GM18519 (cell line): ENCODE measurements around the gene IGSF9.

Experiments
- ATAC-seq: cut with Tn5 transposase; IDR thresholded peaks from one replicate; pipeline ENCODE4 v1.9.1; 2021; ENCODE audit warnings: mild to moderate bottlenecking, moderate library complexity; ENCODE audit not compliant: unreplicated experiment, low FRiP score

Gene IGSF9

DNA sequence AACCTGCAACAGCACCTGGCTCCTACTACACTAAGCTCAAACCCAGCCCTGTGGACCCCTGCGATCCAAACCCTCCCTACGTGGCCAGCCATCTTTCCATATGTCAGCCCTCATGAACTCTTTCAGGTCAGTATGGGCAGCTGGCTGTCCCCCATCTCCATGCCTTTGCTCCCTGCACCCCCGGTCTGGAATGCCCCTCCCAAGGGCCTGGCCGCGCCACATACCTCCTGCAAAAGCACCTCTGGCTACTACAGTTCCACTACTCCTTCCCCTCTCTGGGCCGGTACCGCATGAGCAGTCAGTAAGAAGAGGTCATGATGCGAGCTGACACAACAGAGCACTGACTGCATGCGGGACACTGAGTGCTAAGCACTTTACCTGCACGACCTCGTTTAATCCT is 10.1 kb downstream of the IGSF9 start:
- ATAC-seq, result no peak

DNA sequence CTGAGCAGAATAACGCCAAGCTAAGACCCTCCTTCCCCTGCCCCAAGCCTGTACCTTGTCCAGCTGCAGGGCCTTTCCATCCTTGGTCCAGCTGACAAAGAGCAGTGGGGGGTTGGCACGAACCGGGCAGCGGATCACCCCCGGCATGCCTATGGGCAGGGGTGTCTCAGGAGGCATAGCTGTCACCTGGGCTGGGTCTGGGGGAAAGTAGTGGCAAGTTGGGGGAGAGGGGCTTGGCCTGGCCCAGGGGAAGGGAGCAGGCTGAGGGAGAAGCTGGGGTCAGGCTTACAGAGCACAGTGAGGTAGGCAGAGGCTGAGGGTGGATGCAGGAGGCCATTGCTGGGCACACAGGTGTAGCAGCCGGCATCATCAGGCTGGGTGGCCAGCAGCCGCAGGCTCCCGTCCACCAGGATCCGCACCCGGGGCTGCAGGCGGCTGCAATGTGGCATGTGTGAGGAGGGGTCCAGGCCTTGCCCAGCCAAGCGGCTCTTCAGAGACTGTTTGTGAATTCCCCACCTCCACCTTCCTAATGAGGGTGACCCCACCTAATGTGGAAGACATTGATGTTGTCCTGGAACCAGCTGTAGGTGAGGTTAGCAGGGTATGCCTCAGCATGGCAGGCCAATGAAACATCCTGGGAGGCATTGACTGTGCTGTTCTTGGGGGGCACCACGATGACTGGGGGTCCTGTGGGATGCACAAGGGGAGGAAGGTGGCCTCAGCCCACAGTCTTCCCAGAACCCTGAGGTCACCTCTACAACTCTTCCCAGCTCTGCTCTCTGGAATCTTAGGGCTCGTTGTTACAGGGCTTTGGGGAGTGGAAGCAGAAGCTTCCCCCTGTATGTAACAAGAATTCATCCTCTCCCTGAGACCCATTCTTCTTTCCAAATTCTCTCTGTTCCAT is 11.0 kb downstream of the IGSF9 start:
- no peak for ATAC-seq

- ATAC-seq, result no peak
These were observed 12.1 kb downstream of the IGSF9 start for GRCh38 chr1:159933347-159933746.

- ATAC-seq, result no peak
These were observed 12.8 kb downstream of the IGSF9 start for GRCh38 chr1:159932296-159933285.

DNA sequence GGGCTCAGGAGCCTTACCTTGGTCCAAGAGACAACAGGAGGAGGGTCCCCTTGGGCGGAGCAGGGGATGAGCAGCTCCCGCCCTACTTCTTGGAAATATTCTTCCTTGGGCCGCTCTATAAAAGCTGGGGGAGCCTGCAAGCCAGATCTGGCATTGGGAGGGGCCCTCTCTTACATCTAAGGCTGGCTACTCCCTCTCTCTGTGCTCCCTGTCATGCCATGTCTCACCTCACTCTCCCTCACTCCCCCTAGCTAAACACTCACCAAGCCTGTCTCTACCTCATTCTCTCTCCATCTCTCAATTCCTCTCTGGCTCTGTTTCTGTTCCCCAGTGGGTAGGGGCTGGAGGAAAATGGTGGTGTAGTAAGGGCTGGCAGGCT is 13.6 kb downstream of the IGSF9 start:
- no peak for ATAC-seq

GRCh38 chr1:159931101-159931794 is 14.2 kb downstream of the IGSF9 start:
- no peak for ATAC-seq

DNA sequence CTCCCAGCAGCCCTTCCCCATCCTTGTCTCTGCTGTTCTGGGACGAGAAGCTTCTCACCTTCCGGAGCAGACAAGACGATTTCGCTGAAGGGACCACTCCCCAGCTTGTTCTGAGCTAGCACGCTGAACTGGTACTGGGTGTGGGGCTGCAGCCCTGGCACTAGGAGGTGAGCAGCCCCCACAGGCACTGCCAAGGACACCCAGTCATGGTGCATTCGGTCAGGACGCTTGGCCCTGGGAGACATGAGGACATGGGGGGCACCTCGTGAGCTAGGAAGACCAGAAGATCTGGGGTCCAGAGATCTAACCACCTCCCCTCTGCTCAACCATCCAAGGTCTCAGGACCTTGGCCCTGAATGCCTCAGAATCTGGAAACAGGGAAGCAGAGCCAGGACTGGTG is 14.8 kb downstream of the IGSF9 start:
- no peak for ATAC-seq

GRCh38 chr1:159930216-159930615 is 15.2 kb downstream of the IGSF9 start:
- ATAC-seq, result no peak

DNA sequence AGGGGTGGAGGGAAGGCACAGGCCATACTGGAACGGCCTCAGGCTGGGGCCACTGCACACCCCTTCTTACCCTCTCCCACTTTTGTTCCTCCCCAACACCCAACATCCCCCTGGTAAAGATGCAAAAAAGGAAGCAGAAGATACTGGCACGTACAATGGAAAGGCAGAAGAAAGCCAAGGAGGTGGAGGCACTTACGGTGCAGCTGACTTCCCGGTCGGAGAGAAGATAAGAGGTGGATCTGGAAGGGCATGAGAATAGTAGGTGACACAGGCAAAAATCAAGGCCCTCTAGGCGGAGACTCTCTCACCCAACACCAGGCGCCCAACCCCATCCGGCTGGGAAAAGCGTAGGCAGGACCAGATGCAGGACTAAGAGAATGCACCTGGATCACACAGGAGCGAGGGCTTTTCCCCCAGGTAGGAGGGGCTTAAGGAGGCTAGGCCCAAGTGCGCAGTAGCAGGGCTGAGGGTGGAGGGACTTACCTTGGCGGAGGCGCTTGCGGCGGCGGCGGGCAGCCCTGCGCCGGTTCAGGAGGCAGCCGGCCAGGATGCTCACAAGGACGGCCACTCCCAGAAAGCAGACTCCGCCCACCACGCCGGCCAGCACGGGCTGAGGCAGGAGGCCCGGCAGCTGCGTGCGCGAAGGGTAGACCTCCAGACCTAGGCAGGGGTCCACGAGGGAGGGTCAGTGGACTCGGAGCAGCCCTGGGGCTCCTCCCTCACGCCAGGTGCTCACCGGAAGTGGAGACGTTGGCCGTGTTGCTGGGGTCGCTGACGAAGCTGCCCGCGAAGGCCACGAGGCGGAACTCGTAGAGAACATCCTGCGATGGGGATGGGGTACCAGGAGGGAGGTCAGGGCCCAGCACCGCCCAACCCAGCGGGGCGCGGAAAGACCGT is 16.0 kb downstream of the IGSF9 start:
- ATAC-seq, result no peak

DNA sequence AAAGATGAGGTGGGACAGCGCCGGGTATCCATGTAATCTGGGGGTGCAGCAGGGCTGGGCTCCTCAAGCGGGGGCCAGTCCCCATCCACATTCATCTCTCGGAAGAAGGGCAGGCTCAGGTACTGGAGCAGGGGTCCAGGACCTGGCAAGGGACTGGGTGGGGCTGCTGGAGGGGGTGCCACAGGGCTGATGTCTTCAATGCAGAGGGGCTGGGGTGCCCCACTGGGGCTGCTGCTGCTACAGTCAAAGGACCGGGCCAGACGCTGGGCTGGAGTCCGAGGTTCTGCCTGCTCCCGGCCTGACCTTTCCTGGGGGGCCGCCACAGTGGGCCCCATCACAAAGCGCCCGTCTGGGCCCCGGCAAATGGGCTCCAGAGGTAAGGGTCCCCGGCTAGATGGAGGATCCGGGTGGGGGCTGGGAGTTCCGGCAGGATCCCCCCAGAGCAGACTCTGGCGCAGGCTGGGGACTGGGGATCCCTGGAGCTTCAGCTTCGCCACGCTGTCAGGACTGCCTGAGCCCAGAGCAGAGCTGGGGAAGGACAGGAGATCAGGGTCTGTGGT is 16.8 kb downstream of the IGSF9 start:
- ATAC-seq, result no peak

- no peak for ATAC-seq
These were observed 17.5 kb downstream of the IGSF9 start for GRCh38 chr1:159927849-159928431.

GRCh38 chr1:159927211-159927848 is 18.1 kb downstream of the IGSF9 start:
- no peak for ATAC-seq

DNA sequence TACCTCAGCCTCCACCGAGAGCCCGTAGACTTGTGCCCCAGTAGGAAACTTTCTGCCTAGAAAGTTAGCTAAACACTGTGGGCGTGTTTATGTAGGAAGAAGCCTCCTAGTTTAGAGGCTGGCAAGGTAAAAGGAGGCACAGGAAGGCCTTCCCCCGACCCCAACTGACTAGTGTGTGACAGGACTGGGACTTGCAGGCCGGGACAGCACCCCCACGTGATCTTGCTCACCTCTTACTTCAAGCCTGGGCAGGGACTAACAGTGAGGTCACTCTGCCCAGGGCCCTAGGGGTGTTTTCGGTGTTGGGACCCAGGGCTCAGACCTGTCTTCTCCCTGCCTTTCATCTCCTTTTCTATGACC is 19.7 kb downstream of the IGSF9 start:
- no peak for ATAC-seq

DNA sequence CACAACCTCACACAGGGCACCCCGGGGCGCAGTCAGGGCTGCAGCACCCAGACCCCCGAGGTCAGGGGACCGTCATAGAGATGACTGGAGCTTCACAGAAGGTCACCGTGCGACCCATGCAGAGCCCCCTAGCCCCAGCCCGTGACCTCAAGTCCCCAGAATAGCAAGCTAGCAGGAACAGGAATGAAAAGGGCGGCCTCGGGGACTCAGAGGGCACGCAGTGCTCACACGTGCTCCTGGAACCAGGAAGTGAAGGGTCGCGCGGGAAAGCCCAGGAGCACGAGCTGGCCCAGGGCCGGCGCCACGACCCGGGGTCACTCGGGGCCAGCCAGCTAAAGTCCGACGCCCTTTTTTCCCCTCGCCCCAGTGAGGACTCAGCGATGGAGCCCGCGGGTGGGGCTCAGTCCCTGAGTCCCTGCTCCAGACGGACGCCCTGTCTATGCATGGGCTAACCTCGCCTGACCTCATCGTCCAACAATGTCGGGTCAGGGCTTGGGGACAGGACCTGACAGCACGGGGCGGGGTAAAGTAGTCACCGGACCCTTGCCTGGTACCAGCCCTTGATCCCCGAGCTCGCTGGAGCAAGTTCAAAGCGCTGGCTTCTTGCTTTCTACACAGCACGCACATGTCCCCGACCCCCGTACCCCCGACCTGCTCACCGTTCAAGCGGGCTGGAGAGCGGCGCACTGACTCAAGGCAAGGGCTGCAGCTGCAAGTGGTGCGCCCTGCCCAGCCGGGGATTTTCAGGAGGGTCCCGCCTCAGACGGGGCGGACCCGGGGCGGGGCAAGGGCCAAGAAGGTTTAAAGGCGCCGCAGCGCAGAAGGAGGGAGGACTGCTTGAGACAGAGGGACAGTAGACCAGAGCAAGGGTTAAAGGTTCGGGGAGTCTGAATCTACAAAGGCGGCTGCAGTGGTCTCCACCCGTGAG is 20.4 kb downstream of the IGSF9 start, which contains the start of gene TAGLN2:
Gene TAGLN2, minus strand, starts transcription at position 717 of the 928 bp plus-strand sequence. CDS start 4,998 bp downstream, outside the sequence.
- peak; percentile 69 for ATAC-seq

DNA sequence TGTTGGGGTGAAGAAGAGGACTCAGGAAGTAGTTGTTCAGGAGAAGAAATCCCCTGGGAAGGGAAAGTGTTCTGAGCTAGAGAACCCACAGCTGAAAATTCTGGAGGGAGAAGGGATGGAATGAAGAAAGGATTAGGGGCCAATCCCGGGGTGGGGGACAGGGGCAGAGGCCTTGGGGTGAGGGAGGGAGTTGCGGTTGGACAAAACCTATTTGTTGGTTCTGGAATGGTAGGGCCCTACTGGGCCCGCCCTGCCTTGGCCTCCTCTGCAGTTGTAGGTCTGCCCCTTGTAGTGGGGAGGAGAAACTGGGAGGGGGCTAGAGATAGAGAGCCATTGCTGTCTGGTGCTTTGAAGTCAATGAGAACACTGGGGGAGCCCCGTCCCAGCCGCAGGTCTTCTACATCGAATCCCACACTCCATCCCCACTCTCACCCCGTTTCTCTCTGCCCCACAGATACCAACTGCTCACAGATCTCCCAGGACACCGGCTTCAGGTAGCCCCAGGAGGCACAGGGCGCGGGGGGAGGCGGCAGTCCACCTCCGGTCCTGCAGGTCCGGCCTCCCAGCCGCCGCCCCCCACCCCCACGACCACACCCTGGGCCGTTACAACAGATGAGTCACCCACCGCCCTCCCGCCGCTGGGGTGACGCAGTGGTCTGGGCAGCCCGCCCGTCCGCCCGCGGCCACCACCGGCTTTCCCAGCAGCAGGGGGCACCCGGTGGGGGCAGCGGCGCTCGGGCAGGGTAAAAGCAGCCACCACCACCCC is 21.2 kb downstream of the IGSF9 start:
- no peak for ATAC-seq

GRCh38 chr1:159923203-159924024 is 22.0 kb downstream of the IGSF9 start:
- ATAC-seq, result no peak
